Stimulated activated CD8-positive, alpha-beta memory T cell treated with anti-CD3 and anti-CD28 coated beads, Interleukin-2, amount 100 ng/mL, for 48 hours (primary cell): Measurements from ENCODE around the gene VPS39.
A peak's percentile ranks its signal among the peaks of the same experiment; 100 is the strongest.

Experiments
- DNase-seq, 2 donors: peaks; one replicate each; pipeline ENCODE4 v3.0.0-alpha.2; 2020; ENCODE audit warnings: low read depth in 2 of 2

The VPS39 gene

DNA sequence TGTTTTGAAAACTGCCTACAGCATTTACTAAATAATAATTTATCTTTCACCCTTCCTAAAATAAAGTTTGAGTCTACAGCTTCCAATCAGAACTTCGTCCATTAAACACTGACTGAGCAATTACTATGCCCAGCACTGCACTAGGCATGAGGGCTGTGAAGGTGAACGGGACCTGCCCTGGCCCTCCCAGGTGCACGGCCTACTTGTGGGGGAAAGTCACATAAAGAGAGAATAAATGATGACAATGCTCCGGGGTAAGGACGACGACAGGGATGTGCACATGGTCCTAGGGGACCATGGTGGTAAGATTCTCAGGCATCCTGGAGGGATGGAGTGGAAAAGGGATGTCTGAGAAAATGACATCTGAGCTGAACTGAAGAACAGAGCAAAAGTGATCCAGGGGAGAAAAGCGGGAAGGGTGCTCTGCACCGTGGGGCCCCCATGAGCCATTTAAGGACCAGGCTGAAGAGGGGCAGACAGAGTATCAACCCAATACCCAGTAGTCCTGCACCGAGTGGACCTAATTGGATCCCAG is 63.2 kb downstream of the VPS39 start:
- DNase-seq = no peak

DNA sequence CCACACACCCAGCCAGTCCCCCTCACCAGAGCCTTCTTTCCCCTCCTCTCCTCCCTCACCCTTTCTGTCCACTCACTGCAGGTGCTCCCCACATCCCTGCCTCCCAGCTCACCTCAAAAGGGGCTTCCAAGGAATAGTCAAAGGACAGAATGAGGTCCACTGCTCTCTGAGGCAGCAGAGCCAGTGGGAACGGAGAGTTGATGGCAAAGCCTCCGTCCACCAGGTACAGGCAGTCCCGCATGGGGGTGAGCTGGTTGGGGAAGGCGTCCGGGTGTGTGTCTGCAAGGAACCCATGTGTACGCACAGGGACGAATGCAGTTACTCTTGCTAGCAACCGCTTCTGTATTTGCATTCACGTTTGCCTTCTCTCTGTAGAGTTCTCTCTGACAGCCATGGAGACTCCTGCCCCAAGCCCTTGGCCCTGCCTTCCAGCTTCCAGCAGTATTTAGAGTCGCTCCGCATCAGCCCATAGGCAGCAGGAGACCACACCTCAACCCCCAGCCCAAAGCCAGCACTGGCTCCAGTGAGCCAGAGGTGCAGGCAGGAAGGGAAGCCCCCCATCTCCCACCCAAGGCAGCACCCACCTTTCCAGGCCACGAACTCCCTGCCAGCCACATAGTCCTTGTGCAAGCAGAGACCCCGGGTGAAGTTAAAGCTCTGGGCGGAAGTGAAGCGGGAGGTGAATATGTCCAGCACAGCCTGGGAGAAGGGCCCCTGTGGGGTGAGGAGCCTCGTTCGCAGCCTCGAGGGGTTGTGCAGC is 64.1 kb downstream of the VPS39 start:
- DNase-seq = no peak

DNA sequence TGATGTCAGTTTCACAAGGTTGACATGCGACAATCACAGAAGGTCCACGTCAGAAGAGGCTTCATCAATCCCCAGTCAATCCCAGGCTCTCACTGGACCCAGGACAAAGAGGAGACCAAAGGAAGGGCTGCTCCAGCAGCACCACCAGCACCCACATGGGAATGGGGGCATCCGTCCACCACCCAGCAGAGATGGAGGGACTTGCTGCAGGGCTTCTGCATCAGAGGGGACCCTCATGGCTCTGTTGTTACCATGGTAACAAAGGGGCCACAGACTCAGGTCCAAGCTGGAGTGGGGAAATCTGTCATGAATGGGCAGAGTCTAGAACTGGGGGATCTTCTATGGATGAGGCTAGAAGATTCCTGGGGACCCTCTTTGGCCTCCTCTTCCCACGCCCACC is 64.7 kb downstream of the VPS39 start:
- DNase-seq = no peak

DNA sequence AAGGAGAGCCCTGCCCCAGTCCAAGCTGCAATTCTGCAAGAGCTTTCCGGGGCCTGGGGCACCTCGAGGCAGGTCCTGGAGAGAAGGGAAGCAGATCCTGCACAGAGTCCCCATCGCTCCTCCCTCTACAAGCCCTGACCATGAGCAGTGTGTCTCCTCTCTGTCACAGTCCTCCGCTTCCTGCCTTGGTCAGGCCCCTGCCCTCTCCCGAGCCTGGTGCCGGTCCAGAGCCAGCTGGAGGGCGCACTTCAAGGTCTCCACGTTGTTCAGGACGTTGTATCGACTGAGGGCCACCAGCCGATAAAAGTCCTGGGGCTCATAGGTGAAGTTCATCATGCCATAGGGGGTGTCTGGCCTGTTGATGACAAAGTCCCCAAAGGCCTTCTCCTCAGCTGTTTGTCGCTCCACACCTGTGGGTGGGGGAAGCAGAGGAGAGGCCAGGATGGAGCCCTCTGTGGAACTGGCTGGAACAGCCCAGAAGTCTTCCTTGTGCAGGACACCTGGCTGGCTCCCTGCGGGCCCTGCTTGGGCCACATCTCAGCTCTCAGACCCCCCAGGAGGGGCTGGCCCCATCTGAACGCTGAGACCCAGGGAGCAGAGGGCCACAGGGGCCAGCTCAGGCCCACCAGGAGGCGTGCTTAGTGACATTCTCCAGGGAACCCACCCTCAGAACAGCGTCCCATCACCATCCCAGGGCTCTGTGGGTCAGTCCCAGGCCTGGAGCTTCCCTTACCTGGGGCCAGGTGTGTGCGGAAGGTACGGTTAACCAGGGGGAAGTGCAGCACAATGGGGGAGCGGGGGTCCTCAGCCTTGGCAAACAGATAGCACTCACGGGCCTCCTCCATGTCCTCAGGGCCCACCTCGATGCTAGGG is 66.1 kb downstream of the VPS39 start:
- DNase-seq = no peak

DNA sequence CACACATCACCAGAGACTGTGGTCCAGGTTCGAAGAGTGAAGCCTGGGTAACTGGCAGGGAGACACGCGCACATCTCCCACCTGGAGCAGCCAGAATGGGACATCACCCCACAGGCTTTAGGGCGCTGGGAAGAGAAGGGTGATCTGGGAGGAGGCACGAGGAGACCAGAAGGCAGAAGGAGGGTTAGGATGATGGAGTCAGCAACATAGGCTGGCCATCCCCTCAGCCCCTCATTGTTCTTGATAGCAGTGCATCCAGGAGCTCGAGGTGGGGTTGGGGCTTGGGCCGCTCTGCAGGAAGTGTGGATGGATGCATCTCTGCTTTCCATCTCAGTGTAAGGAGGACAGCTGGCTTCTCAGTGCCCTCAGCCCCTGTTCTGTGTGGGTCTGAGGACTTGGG is 66.9 kb downstream of the VPS39 start:
- no peak for DNase-seq

DNA sequence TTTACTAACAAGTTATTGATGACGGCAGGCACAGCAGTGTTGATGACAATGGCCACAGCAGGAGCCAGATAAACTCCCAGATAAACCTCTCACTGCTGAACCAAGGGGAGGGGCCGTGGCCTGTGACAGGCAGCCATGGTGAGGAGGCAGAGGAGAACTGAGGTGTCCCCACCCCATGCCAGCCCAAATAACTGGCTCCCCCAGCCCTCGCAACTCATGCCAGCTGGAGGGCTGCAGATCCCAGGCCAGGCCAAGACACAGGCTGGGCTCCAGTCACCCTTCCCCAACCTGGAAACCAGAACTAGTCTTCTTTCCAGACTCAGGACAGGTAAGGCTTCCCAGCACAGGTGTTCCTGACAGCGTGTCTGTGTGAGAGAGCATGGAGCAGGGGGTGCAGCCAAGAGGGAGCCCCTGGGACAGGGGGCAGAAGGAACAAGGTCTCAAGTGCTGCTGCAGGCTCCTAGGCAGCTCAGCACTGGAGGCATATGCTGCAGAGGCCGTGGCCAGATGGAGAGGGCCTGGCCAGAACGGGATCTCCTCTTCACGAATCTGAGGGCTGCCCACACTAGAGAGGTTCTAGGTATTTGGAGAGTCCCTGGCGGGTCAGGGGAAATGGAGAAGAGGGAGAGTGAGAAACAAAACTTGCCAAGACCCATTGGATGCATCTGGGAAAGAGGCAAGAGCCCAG is 67.6 kb downstream of the VPS39 start:
- DNase-seq = no peak

DNA sequence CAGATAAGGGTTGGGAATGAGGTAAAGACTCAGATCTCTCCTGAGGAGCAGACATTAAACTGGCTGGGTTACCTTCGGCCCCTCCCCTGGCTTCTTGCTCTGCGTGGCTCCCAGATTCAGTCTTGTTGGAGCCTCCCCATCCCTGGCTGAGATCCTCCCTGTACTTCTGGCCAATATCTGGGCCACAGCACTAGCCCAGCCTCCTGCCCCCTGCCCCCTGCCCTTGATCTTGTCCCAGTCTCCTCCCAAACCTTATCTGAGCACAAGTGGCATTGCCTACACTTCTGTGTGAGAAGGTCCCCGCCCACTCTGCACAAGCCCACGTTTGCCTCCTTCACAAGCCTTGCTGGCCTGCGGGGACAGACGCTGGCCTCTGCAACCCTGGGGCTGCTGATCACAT is 68.5 kb downstream of the VPS39 start:
- DNase-seq = no peak

DNA sequence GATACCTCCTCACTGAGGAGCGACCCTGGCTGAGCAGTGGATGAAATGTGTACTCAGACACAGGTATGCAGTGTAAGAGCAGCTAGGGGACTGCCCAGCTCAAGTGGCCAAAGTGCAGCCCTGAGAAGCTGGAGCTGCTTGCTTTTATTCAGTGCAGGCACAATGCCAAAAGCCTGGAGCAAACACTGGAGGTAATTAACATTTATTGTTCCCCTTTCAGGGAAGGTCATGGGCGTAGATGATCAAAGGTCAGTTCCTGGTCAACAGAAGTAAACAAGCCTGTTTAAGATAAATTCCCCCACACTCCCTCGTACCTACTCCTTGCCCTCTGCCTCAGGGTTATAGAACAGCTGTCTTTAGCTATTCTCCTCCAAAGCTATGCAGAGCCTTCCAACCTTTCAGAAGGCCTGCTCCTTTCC is 69.1 kb downstream of the VPS39 start:
- DNase-seq = no peak

DNA sequence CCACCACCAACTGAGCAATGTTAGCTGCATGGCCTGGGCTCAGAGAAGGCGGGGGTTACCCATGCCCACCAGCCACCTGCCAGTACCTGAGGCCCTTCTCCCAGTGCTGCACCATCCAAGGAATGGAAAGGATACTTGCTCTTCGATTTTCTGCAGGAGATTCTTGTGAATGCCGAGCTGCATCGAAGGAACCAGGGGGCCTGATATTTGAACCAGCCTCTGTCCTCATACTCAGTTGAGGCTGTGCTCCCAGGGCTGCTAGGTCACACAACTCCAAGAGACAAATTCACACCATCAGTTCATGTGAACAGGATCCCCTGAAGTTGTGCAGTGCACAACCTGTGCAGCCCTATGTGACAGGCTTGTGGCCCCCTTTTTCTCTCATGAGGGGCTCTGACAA is 69.7 kb downstream of the VPS39 start:
- DNase-seq = no peak

DNA sequence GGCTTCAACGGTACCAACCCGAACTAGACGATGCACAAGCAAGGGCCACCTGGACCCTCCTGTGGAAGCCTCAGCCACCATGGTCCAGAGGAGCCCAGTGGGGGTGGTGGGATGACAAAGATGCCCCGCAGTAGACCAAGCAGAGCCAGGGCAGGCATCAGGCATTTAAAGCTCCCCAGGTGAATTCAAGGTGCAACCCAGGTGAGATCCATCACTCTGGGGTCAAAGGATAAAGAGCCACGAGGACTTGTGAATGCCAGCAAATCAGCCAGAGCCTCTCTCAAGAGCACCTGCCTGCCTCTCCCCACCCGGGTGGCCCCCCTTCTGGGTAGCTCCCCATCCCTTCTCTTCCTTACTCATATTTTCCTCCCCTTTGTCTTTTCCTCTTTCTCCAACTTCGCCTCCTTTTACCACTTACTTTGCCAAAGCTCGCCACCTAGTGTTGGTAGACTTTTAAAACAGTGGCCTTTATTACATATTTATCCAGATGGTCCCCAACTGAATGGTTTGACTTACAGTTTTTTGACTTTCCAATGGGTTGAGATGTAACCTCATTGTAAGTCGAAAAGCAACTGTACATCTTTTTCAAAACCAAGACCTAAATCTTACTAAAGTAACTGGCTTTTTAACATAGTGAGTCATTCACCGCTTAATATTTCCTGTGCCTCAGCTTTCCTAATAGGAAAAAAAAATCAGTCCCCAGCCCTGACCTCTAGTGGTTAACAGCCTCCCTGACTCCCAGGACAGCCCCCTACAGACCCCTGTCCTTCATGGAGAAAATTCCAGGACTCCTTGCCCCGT is 70.4 kb downstream of the VPS39 start:
- no peak for DNase-seq

DNA sequence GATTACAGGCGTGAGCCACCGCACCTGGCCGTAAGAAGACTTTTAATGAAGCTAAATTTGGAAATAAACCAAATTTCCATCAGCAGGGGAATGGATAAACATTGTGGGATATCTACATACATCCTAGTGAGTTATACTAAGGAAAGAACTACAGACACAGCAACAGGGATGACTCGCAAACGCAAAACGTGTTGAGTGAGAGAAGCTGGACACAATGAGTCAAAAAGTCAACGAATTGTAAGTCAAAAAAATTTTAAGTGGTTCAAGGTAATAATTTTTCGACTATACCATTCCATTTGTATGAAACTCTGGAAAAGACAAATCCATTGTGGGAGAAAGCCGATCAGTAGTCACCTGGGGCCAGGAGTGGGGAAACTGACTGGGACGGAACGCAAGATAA is 71.6 kb downstream of the VPS39 start:
- DNase-seq = no peak

DNA sequence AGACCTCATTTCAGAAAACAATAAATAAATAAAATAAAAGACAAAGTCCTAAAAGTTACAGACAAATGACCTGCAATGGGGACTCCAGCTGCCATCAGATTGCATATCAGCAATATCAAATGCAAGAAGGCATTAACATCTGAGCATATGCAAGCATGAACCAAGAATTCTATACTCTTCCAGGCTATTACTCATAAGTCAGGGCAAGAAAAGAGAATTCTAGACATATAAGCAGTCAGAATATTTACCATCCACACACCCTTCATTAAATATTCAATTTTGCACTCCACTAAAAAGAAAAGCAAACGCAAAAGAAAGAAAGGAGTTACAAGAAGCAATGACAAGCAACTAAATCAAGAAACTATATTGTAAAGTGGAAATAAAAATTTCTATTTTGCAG is 72.8 kb downstream of the VPS39 start:
- no peak for DNase-seq

DNA sequence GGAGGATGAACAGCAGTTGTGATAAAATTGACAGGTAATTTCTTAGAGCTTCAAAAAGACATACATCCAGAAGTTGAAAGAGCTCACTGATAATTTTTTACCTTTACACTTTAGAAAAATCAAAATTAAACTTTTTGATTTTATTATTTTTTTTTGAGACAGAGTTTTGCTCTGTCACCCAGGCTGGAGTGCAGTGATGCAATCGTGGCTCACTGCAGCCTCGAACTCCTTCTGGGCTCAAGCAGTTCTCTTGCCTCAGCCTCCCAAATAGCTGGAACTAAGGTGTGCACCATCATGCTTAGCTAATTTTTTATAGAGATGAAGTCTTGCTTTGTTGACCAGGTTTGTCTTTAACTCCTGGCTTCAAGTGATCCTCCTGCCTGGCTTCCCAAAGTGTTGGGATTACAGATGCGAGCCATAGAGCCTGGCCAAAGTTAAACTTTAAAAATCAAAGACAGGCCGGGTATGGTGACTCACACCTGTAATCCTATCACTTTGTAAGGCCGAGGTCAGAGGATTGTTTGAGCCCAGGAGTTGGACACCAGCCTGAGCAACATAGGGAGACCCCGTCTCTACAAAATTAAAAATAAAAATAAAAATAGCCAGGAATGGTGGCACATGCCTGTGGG is 73.4 kb downstream of the VPS39 start:
- DNase-seq = no peak

DNA sequence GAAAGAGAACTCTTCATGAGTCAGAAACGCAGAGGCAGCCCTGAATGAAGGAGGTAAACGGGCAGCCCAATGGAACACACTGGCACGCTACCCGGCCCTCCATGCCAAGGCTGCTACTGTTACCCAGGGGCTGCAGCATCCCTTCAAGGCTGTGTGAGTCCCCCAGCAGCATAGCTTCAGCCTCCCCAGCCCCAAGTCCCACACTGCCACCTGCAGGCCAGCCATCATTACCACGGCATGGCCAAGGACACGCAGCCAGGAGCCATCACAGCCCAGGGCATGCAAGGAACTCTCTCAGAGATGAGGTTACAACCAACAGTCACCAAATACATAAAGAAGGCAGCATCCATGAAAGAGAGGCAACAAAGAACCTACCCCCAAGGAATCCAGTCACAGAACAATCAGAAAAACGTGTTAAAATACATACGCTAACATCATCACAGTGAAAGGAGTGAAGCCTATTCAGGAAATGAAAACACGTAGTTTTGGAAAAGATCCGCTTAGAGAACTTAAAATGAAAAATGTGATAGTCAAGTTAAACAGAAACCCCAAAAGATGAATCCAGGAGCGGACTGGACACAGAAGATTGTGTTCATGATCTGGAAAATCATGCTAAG is 74.1 kb downstream of the VPS39 start:
- DNase-seq = peak; percentile 57 to 60

DNA sequence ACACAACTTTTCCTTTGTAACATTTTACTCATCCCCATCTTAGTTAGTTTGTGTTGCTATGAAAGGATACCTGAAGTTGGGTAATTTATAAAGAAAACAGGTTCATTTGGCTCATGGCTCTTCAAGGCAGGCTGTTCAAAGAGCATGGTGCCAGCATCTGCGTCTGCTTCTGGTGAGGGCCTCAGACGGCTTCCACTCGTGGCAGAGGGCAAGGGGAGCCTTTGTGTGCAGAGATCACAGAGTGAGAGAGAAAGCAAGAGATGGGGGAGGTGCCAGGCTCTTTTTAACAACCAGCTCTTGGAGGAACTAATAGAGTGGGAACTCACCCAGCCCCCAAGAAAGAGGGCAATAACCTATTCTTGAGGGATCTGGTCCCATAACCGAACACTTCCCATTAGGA is 74.7 kb downstream of the VPS39 start:
- no peak for DNase-seq

DNA sequence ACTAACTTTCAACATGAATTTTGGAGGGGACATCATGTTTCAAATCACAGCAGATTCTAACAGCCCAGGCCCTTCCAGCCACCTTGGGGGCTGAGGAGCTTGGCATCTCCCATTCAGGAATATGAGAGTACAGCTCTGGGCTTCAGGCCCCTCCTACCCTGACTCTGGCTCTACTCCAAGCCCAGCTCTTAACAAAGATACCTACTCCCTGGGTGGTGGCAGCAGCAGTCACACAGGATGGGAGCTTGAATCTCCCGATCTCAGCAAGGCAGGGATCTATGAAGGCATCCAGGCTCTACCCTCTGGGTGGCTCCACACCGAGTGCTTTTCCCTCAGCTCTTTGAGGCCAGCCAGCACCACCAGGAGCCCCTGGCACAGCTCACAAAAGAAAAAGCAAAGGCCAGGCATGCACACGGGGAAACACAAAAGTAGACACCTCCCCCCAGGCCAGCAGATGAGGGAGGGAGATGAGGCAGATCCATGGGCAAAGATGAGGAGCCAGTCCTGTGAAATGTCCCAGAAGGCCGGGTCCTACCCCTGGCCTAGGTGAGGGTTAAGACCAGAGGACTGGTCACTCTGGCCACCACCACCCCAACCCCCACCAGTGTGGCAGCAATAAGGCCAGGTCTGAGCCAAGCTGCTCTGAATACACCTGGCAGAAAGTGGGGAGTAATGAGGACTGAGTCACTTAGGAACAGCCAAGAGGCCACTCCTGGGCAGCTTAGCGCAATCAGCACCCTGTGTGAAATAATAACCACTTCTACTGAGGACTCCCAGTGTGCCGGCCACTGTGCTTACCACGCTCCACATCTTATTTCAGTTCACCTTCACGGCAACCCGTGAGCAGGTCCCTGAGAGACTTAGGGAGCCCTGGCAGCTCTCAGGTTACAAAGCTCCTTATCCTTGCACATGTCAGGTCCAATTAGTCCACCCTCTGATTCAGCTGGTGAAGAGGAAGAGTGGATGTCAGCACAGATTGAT is 76.0 kb downstream of the VPS39 start:
- DNase-seq = no peak

DNA sequence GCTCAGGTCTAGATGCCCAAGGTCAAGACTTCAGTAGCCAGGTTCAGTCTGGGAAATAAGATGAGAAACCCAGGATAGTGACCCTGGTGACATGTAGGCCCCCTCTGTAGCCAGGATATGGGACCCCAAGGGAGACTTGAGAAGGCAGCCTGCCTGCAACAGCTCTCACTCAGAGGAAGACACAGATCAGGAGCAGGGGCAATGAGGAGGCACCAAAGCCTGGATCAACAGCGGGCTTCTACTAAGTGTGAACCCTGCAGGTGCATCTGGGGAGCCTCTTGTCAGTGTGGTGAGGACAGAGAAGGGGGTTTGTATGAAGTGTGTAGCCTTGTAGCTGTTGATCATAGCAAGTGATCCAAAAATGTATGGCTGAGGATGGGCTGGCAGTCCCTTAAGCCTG is 77.1 kb downstream of the VPS39 start:
- DNase-seq = no peak

DNA sequence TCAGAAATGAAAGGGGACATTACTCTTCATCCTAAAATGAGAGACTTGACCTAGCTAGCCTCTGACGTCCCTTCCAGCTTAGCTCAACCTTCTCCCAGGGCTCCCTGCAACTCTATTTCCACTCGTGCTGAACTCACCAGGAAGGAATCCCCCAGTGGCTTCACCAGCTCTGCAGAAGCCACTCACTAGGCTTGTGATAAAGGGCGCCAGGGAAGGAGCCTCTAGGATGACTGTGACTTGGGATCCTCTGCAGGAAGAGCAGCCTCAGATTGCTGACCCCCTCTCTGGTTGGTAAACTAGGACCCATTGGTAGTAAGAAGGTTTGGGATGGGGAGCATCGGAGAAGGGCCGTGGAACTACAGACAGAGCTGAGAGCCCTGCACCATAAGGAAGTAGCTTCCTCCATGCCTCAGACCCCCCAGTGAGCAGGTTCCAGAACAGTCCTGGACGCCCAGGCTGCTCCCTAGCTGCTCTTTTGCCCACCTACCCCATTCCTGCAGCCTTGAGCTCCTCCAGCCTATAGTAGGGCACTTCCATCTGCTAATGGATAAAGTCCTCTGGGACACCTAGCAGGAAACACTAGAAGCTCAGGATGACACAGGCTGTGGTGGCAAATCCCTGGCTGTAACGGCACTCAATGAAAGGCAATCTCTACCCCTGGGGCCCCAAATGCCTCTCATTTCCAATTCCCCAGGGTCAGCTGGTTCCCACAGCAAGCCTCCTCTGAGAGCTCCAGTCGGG is 77.7 kb downstream of the VPS39 start:
- no peak for DNase-seq

DNA sequence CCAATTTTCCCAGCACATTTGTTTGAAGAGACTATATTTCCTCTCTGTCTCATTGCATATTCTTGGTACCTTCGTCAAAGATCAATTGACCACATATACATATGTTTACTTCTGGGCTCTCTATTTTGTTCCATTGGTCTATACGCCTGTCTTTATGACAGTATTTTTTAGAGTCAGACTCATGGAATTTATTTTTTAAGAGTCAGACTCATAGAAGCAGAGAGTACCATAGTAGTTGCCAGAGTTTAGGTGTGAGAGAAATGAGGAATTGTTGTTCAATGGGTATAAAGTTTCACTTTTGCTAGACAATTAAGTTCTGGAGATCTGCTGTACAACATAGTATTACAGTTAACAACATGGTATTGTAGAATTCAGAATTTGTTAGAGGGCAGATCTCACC is 78.7 kb downstream of the VPS39 start:
- DNase-seq = no peak
